ENCODE measurements around the gene OTC. TPM values are rescaled to one million over a fixed set of nuclear protein-coding genes. Genes with fewer than 3 reads are reported as not detected.

The OTC gene
- polyA plus RNA-seq, 1 donor (not counting 4 experiments of a cell fraction or from before 2014, with no cell fraction given) = not detected

GRCh38 chrX:38431525-38431924 lies 79.1 kb downstream of the OTC start:
- Histone ChIP-seq H3K9me1 (ENCODE audit: control insufficient read depth, extremely low read depth, insufficient read depth, low read length) (no peaks in the 10 kb centered on the region), H2AFZ (ENCODE audit: control insufficient read depth, low read length) (no peak overlapping the region), H3K4me2 (ENCODE audit: control insufficient read depth, extremely low read depth, insufficient read depth, low read depth, low read length) (no peak overlapping the region), H3K4me3 (ENCODE audit: control insufficient read depth in 2 of 3, extremely low read depth in 1 of 3, insufficient read depth in 2 of 3, low read depth in 1 of 3, low read length in 3 of 3) (no peak overlapping the region), H3K79me2 (ENCODE audit: control insufficient read depth, insufficient read depth, low read length) (no peaks in the 10 kb centered on the region), H3K4me1 (ENCODE audit: control insufficient read depth, extremely low read depth, insufficient read depth, low read length) (no peaks in the 10 kb centered on the region), H3K27ac (ENCODE audit: control insufficient read depth, insufficient read depth, low read length) (no peak overlapping the region), H3K9me3 (ENCODE audit: control insufficient read depth, low read depth, low read length) (no peaks in the 10 kb centered on the region), H3K9ac (ENCODE audit: control insufficient read depth, extremely low read depth, insufficient read depth, low read length) (no peak overlapping the region), H4K20me1 (ENCODE audit: control insufficient read depth, extremely low read depth, insufficient read depth, low read length) (no peaks in the 10 kb centered on the region), H3K36me3 (ENCODE audit: control insufficient read depth in 2 of 2, extremely low read depth in 1 of 2, insufficient read depth in 2 of 2, low read length in 2 of 2) (no peaks in the 10 kb centered on the region), H3K27me3 (ENCODE audit: control insufficient read depth, extremely low read depth, insufficient read depth, low read length) (no peaks in the 10 kb centered on the region)
- DNase-seq (ENCODE audit: low read depth, low spot score) (no peak), FAIRE-seq (no peak)
- no peak for TF ChIP-seq EZH2 (IDR thresholded peaks at IDR 0.05; ENCODE audit: low read length)
- no peak for TF ChIP-seq CTCF (optimal IDR thresholded peaks at IDR 0.05 in 1 of 3, IDR thresholded peaks at IDR 0.05 in 1 of 3, conservative IDR thresholded peaks at IDR 0.05 in 1 of 3; ENCODE audit: extremely low read depth in 1 of 3, insufficient read depth in 2 of 3, low read length in 3 of 3)
- dilution Hi-C loops (cut with MboI; ENCODE audit: extremely low pct_ligation_motif_present, low sequenced_read_pairs) = no loop called here

- Histone ChIP-seq H2AFZ (ENCODE audit: control insufficient read depth, low read length) (no peak overlapping the region), H3K4me2 (ENCODE audit: control insufficient read depth, extremely low read depth, insufficient read depth, low read depth, low read length) (no peak overlapping the region), H3K9me3 (ENCODE audit: control insufficient read depth, low read depth, low read length) (no peaks in the 10 kb centered on the region), H3K36me3 (ENCODE audit: control insufficient read depth in 2 of 2, extremely low read depth in 1 of 2, insufficient read depth in 2 of 2, low read length in 2 of 2) (no peaks in the 10 kb centered on the region), H3K27ac (ENCODE audit: control insufficient read depth, insufficient read depth, low read length) (no peak overlapping the region), H3K9me1 (ENCODE audit: control insufficient read depth, extremely low read depth, insufficient read depth, low read length) (no peaks in the 10 kb centered on the region), H3K4me1 (ENCODE audit: control insufficient read depth, extremely low read depth, insufficient read depth, low read length) (no peaks in the 10 kb centered on the region), H3K9ac (ENCODE audit: control insufficient read depth, extremely low read depth, insufficient read depth, low read length) (no peak overlapping the region), H3K4me3 (ENCODE audit: control insufficient read depth in 2 of 3, extremely low read depth in 1 of 3, insufficient read depth in 2 of 3, low read depth in 1 of 3, low read length in 3 of 3) (no peak overlapping the region), H3K79me2 (ENCODE audit: control insufficient read depth, insufficient read depth, low read length) (no peaks in the 10 kb centered on the region), H3K27me3 (ENCODE audit: control insufficient read depth, extremely low read depth, insufficient read depth, low read length) (no peaks in the 10 kb centered on the region), H4K20me1 (ENCODE audit: control insufficient read depth, extremely low read depth, insufficient read depth, low read length) (no peaks in the 10 kb centered on the region)
- TF ChIP-seq CTCF (optimal IDR thresholded peaks at IDR 0.05 in 1 of 3, IDR thresholded peaks at IDR 0.05 in 1 of 3, conservative IDR thresholded peaks at IDR 0.05 in 1 of 3; ENCODE audit: extremely low read depth in 1 of 3, insufficient read depth in 2 of 3, low read length in 3 of 3) (no peak), EZH2 (IDR thresholded peaks at IDR 0.05; ENCODE audit: low read length) (no peak)
- dilution Hi-C loops (cut with MboI; ENCODE audit: extremely low pct_ligation_motif_present, low sequenced_read_pairs) = no loop called here
- DNase-seq (ENCODE audit: low read depth, low spot score) (no peak), FAIRE-seq (no peak)
Observed at GRCh38 chrX:38435130-38435529, 82.7 kb downstream of the OTC start.
